NOMO-1 treated with dmso at 0.1 percent for 144 hours (cell line): ENCODE measurements around the gene MANSC4.
"Not testable (repeated sequence)": the region's sequence is repeated elsewhere in the genome, so short reads cannot be mapped to it uniquely, and the experiment has no call there.

Experiments
- DNase-seq: peaks from one replicate; lab custom pipeline; 2025; ENCODE audit not compliant: unreplicated experiment; lab: John Stamatoyannopoulos, UW

MANSC4 gene

GRCh38 chr12:27756670-27757195, 23.3 kb downstream of the MANSC4 start:
- no peak for DNase-seq

DNA sequence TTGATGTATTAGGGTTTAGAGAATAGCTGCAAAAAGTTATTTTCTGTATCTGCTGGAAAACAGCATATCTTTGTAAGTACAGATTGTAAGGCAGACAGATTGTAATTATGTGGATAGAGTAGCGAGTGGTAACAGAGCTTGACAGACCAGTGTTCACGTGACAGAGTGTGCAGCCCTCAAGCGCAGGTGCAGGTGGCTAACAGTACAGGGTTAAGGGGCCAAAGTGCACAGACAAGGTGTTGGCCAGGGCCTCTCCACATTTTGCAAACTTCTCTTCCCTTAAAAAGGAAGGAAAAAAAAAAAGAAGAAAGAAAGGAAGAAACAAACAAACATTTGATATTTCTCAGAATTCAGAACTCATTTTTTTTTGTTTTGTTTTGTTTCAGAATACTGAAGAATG, 25.2 kb downstream of the MANSC4 start:
- no peak for DNase-seq

DNA sequence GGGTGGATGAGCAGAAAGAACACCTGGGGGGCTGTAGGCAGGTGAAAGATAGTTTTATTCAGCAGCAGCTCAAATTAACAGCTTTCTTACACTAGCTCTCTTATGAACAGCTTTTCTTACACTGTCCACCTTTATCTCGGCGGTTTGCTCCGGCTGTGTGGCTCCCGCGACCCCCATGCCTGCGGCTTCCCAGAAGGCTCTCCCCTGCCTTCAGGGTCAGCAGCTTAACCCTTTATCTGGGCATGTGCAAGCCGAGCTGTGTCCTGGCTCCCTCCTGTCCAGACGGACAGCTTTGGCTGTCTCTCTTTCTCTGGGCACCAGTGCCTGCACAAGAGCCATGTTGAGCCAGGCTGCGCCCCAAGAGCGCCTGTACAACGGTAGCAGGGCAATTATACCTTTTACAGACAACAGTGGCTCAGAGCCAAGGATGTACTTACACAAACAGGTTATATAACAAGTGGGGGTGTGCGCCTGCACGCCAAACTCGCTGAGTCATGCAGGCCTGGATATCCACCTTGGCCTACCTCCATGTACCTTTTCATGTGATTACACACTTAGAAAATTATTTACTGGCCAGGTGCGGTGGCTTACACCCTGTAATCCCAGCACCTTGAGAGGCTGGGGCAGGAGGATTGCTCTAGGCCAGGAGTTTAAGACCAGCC, 28.5 kb downstream of the MANSC4 start:
- no peak for DNase-seq

DNA sequence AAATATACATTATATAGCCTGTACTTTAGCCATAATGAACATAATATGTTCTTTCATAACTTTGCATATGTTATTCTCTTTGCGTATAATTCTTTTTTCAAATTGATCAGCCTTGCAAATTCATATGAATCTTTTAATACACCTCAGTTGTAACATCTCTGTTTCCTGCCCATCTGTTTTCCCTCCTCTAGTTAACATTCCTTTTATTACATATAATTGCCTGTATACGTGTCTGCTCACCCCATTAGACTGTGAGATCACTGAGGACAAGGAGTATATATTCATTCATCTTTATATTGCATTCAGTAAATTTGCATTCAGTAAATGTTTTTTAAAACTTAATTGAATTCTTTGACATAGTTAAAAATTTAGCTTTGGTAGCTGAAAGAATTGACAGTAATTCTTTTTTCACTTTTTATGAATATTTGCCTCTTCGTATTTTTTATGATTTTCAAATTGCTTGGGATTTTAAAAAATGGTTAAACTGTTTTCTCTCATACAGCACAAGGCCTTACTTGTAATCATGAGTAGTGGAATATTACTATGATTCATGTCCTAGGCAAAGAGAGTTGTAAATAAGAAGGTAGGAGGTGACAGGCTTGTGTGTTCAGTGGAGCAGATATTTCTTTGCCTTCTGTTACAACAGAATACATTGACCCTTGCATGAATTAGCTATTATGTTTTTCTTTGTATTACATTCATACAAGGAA, 32.8 kb downstream of the MANSC4 start:
- DNase-seq: no peak

DNA sequence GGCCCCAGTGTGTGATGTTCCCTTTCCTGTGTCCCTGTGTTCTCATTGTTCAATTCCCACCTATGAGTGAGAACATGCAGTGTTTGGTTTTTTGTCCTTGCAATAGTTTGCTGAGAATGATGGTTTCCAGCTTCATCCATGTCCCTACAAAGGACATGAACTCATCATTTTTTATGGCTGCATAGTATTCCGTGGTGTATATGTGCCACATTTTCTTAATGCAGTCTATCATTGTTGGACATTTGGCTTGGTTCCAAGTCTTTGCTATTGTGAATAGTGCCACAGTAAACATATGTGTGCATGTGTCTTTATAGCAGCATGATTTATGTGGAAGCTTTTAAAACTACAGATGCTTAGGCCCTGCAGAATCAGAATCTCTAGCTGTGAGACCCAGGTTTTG, 34.3 kb downstream of the MANSC4 start:
- DNase-seq: not testable (repeated sequence)

- DNase-seq: no peak
Observed at GRCh38 chr12:27743601-27744000, 36.4 kb downstream of the MANSC4 start.

- not testable (repeated sequence) for DNase-seq
Observed at GRCh38 chr12:27734321-27734720, 45.7 kb downstream of the MANSC4 start.

- no peak for DNase-seq
Observed at GRCh38 chr12:27733791-27734190, 46.2 kb downstream of the MANSC4 start.

DNA sequence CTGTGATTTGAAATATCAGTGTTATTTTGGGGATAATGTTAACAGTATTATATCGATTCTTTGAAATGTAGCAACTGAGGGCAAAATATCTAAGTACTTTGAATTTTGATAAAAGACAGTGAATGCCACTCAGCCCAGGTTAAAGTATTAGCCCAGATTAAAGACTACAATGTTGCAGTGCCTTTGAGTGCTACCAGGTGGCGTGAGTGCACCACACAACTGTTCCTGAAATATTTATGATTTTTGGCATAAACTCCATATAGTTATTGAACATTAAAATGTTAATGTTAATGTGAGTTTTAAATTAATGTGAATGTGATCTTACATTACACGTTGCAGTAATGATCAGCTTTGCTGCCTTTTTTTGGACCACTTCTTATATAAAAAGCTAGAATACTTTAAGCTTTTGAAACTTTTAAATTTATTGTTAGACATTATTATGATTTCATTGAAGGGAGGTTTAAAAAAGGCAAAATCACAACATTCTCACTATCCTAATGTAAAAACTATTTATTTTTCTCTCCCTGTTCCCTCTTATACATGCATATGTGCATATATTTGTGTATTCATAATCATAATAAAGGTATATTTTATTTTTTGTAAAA, 46.9 kb downstream of the MANSC4 start:
- DNase-seq: no peak

GRCh38 chr12:27732281-27732680, 47.8 kb downstream of the MANSC4 start:
- DNase-seq: no peak

GRCh38 chr12:27730097-27730588, 49.9 kb downstream of the MANSC4 start:
- no peak for DNase-seq

- no peak for DNase-seq
Observed at GRCh38 chr12:27723212-27723611, 56.8 kb downstream of the MANSC4 start.
